ENCODE data around the gene PDE1C. TPM values are rescaled to one million over a fixed set of nuclear protein-coding genes. Genes with fewer than 3 reads are reported as not detected.

Gene PDE1C
- total RNA-seq (2014; rRNA removed; shearing (Covaris generic)) = 0.11 TPM in 1 of 2 replicates, not detected in the other

DNA sequence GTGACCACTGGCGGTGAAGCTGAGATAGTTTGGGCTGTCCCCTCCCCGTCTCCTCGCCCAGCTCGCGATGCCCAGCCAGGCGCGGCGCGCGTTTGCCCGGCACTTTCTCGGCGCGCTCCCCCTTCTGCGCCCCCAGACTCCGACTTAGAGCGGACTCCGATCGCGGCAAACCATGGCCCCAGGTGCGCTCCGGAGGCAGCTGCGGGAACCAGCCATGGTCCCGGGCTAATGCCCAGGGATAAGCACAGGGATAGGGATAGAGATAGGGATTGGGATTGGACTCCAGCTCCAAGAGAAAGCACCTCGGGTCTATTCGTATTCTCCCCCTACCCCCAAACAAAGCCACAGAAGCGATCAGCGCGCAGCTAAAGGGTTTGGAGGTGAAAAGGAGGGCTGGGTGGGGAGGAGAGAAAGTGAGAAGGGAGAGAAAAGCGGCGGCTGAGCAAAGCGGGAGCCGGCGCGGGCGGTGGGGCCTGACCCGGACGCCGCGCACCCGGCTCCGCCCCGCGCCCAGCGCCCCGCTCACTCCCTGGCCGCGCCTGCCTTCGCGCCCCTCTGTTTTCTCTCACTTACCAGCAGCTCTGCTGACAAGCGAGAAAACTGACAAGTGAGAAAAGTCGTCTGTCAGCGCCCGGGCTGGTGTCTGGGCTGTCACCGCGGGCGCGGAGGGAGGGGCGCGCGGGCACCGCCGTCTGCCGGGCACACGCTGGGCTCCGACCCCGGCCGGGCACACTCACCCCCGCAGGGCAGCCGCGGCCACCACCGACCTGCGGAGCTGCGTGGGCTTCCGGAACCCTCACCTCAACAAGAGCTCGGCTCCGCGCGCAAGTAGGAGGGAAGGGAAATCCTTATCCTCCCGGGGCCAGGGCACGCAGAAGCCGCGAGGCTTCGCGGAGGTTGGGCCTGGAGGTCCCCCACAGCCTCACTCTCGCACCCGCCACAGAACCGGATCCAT lies at the start of gene PDE1C:
PDE1C (minus strand) TSS at position 2 of the 955 bp plus-strand sequence.
- no peaks in the 10 kb centered on the region for H3K36me3 ChIP-seq
- H3K27me3 ChIP-seq (replicated peaks) = peaks cover 38% of the 10 kb centered on the region
- H3K4me1 ChIP-seq (replicated peaks) = peaks cover 6% of the 10 kb centered on the region
- no peaks in the 10 kb centered on the region for H3K9me3 ChIP-seq (replicated peaks)
- H3K27ac ChIP-seq = no peak within 1 kb of the TSS
- no peak for DNase-seq (ENCODE audit: low read depth in 1 of 2, low spot score in 2 of 2)
- peak within 1 kb of the TSS; percentile 38 for H3K4me3 ChIP-seq

DNA sequence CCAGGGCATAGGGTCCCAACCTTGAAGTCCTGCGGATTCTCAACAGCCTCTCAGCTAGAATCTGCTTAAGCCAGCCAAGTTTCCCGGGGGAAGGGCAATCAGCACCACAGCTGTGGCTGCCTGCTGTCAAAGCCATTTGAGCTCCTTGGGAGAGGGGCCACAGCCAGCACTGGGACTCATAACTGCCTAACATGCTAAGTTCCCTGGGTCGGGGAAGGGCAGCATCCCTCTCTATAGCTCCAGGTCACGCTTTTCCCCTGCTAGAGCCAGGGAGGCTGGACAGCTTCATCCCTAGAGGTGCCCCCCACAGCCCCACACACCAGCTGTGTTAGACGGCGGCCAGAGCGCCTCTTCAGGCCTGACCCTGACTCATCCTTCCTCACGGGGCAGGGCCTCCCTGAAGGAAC lies 49.6 kb upstream of the PDE1C start:
- H3K4me3 ChIP-seq = no peak overlapping the region

DNA sequence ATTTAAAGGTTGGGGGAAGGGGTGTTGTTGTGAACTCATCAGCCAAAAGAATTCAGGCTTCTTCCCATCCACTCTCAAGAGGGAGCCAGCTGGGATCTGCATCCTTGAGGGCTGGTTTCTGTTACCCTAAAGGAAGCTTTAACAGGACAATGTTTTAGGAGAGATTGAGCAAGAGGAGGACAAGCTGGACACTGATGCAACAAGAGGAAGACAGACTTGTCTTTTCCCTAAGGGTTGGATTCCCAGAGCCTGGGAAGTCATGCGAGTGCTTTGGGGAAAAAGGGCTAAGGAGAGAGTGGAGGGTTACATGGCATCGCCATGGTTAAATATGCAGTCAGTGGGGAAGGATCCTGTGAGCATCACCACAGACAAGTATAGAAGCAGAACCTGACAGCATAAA lies 47.6 kb upstream of the PDE1C start:
- Histone ChIP-seq H3K27me3 (replicated peaks) (no peaks in the 10 kb centered on the region), H3K4me3 (no peak overlapping the region), H3K4me1 (replicated peaks) (peaks cover 21% of the 10 kb centered on the region), H3K9me3 (replicated peaks) (no peaks in the 10 kb centered on the region; the same call in 1 of the 2 replicates), H3K27ac (no peak overlapping the region), H3K36me3 (no peaks in the 10 kb centered on the region)
- no peak for DNase-seq (ENCODE audit: low read depth in 1 of 2, low spot score in 2 of 2)

More for the DNA sequence above, 49.6 kb upstream of the PDE1C start:
- no peaks in the 10 kb centered on the region for H3K27me3 ChIP-seq (replicated peaks)
- H3K27ac ChIP-seq = no peak overlapping the region
- 0 out of 2 replicates have a peak, but pooled peaks cover 3% of the 10 kb centered on the region for H3K9me3 ChIP-seq (replicated peaks)
- DNase-seq (ENCODE audit: low read depth in 1 of 2, low spot score in 2 of 2) = no peak
- H3K4me1 ChIP-seq (replicated peaks) = peaks cover 21% of the 10 kb centered on the region
- H3K36me3 ChIP-seq = no peaks in the 10 kb centered on the region

DNA sequence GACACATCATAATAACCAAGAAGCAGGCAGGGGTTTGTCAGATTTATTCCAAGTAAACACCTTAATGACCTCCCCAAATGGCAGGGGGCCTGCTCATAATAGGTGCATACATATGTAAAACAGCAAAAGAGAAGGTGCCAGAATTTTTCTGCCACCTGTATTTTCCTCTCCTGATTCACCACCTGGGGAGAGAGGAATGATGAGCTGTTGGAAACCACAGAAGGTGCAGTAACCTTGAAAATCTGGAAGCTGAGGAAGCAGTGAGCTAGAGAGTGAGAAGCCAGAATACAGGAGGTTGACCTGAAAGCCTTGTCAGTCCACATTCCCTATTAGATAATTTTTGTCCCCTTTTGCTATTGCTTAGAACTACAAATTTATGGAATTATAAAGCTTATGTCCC lies 46.2 kb upstream of the PDE1C start:
- H3K4me3 ChIP-seq = no peak overlapping the region
- H3K36me3 ChIP-seq = no peaks in the 10 kb centered on the region
- peaks cover 21% of the 10 kb centered on the region for H3K4me1 ChIP-seq (replicated peaks)
- H3K27ac ChIP-seq = peak overlapping the region; percentile 73
- H3K9me3 ChIP-seq (replicated peaks) = peaks cover 6% of the 10 kb centered on the region; the same call in 1 of the 2 replicates
- H3K27me3 ChIP-seq (replicated peaks) = no peaks in the 10 kb centered on the region
- no peak for DNase-seq (ENCODE audit: low read depth in 1 of 2, low spot score in 2 of 2)

DNA sequence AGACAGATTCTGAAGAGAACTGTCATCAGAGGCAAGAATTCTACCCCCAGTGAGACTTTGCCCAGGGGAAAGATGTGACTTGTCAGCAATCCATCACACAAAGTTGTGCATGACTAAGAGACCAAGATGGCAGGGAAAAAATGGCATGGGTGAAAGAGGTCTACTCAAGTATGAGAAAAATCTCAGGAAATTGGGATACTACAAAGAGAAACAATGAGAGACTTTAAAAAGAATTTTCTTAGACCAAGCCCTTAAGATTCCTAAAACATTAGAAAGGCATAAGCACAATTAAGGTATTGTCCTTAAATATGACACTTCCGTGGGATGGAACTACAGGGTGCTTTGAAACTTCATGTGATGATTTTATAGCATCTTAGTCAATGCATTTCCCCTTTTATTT lies 45.6 kb upstream of the PDE1C start:
- Histone ChIP-seq H3K4me1 (replicated peaks) (peaks cover 21% of the 10 kb centered on the region), H3K36me3 (no peaks in the 10 kb centered on the region), H3K9me3 (replicated peaks) (peaks cover 10% of the 10 kb centered on the region; the same call in 1 of the 2 replicates), H3K27ac (peak overlapping the region; percentile 85), H3K4me3 (no peak overlapping the region), H3K27me3 (replicated peaks) (no peaks in the 10 kb centered on the region)
- peak; percentile 51 to 76 for DNase-seq (ENCODE audit: low read depth in 1 of 2, low spot score in 2 of 2)

DNA sequence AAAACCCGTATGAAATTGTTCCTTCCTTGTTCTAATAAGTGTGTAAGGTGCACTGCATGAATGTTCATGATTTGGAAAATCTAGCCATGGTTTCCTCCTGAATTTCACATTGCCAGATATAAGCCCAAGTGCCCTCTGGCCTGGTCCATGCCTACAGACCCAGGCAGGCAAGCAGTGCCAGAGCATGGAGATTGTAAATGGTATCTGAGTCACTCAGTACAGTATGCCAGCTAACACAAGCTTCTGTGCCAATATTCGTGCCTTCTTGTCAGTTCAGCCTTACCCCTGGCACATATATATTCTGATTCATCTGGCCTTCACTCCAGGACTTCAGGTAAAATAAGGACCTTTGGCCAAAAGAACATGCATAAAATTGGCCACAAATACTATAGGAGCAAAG lies 38.4 kb upstream of the PDE1C start:
- Histone ChIP-seq H3K4me1 (replicated peaks) (no peaks in the 10 kb centered on the region), H3K4me3 (no peak overlapping the region), H3K27ac (no peak overlapping the region), H3K36me3 (no peaks in the 10 kb centered on the region), H3K27me3 (replicated peaks) (no peaks in the 10 kb centered on the region), H3K9me3 (replicated peaks) (peaks cover 10% of the 10 kb centered on the region; the same call in 1 of the 2 replicates)
- DNase-seq (ENCODE audit: low read depth in 1 of 2, low spot score in 2 of 2) = no peak

DNA sequence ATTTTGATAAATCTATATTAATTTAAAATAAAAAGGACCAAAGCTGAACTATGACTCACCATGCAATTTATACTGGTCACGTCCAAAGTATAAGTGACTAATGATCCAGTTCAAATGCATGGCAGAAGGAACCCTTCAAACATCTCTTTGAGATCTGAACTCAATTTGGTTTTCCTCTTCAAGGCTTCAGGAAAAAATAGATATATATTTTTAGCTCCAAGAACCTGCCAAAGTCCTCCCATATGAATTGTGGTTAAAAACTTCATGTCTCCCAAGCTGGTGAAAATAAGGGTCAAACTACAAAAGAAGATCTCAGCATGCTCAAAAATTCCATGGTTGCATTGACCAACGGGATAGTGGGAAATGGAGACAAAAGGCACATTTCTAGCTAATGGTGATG lies 34.6 kb upstream of the PDE1C start:
- H3K4me1 ChIP-seq (replicated peaks) = peaks cover 12% of the 10 kb centered on the region
- H3K27ac ChIP-seq = no peak overlapping the region
- DNase-seq (ENCODE audit: low read depth in 1 of 2, low spot score in 2 of 2) = no peak
- no peak overlapping the region for H3K4me3 ChIP-seq
- no peaks in the 10 kb centered on the region for H3K27me3 ChIP-seq (replicated peaks)
- H3K9me3 ChIP-seq (replicated peaks) = no peaks in the 10 kb centered on the region; the same call in 1 of the 2 replicates
- H3K36me3 ChIP-seq = no peaks in the 10 kb centered on the region

DNA sequence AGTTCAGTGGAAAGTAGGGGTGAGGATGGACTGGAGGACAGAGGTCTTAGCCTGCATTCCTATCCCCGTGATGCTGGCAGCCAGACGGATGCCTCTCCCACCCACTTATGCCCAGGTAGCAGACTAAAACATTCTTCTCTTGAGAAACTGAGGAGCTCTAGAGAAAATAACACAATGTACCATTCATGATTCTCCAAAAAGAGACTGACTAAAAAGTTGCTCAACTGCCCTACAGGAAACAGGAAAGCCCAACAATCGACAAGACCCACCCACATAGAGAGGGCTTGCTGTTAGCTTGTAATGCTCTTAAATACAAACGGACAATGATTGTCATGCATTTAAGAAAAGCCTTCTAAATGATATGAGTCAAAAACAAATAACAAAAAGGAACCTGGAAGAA lies 33.2 kb upstream of the PDE1C start:
- no peaks in the 10 kb centered on the region for H3K27me3 ChIP-seq (replicated peaks)
- H3K36me3 ChIP-seq = no peaks in the 10 kb centered on the region
- DNase-seq (ENCODE audit: low read depth in 1 of 2, low spot score in 2 of 2) = no peak
- no peak overlapping the region for H3K4me3 ChIP-seq
- H3K27ac ChIP-seq = no peak overlapping the region
- no peaks in the 10 kb centered on the region; the same call in 1 of the 2 replicates for H3K9me3 ChIP-seq (replicated peaks)
- H3K4me1 ChIP-seq (replicated peaks) = peaks cover 12% of the 10 kb centered on the region

DNA sequence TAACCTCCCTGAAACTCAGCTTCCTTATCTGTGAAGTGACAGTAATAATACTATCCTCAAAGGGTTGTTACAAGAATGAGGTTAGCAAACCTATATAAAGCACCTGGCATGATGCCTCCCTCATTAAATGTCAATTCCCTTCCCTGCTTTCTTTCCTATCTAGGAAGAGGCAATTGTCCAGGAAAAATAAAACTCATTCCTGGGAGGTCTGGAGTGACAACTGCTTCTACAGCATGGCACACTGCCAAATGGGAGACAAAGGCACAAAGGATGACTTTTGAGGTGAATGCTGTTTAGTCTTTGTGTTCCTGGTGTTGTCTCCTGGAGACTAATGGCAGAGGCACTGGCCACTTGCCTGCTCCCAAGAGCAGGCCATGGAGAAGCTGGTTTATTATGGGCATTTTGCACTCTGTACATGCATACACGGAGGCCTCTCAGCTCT lies 32.2 kb upstream of the PDE1C start:
- Histone ChIP-seq H3K4me1 (replicated peaks) (peaks cover 12% of the 10 kb centered on the region), H3K36me3 (no peaks in the 10 kb centered on the region), H3K27ac (no peak overlapping the region), H3K27me3 (replicated peaks) (no peaks in the 10 kb centered on the region), H3K4me3 (no peak overlapping the region), H3K9me3 (replicated peaks) (no peaks in the 10 kb centered on the region; the same call in 1 of the 2 replicates)
- DNase-seq (ENCODE audit: low read depth in 1 of 2, low spot score in 2 of 2) = peak in 1 of 2 experiments; percentile 40

DNA sequence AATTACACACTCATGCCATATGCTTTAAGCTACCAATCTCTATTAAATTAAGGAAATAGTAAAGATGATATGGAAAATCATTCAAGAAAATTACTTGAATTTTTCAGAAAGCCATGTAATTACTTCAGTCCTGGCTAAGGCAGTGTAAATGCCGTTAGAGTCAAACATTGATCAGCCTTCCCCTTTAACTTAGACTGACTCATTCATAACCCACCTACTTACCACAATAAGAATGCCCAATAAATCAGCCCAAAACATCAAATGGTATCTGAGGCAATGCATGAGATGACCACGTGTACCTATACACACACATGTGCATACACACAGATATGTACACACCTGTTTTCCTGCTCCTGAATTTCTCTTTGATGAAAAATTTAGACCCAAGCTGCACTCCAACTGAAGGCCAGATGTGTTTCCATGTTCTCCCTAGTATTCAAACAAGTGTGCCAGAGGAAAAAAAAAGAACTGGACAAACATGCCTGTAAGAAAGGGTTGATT lies 30.2 kb upstream of the PDE1C start:
- Histone ChIP-seq H3K27ac (no peak overlapping the region), H3K9me3 (replicated peaks) (no peaks in the 10 kb centered on the region; the same call in 1 of the 2 replicates), H3K36me3 (no peaks in the 10 kb centered on the region), H3K4me3 (no peak overlapping the region), H3K4me1 (replicated peaks) (peaks cover 12% of the 10 kb centered on the region), H3K27me3 (replicated peaks) (no peaks in the 10 kb centered on the region)
- DNase-seq (ENCODE audit: low read depth in 1 of 2, low spot score in 2 of 2) = no peak

DNA sequence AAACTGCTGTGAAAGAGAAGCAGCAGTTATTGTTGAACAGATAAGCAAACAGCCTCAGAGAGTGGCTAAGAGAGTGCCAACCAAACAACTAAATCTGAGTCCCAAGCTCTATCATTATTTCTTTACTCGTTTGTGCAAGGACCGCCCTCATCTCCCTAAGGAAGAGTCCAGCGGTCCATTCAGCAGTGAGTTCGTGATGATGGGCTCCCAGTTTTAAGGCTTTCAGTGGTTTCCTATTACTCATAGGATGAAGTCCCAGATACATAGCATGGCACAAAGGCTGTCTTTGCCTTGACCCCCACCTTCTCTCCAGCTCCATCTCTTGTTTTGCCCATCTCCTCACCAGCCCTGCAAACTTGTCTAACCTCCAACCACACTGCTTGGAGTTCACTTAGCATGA lies 24.3 kb upstream of the PDE1C start:
- Histone ChIP-seq H3K27ac (no peak overlapping the region), H3K9me3 (replicated peaks) (no peaks in the 10 kb centered on the region), H3K36me3 (no peaks in the 10 kb centered on the region), H3K4me1 (replicated peaks) (no peaks in the 10 kb centered on the region), H3K4me3 (no peak overlapping the region), H3K27me3 (replicated peaks) (no peaks in the 10 kb centered on the region)
- DNase-seq (ENCODE audit: low read depth in 1 of 2, low spot score in 2 of 2) = no peak

DNA sequence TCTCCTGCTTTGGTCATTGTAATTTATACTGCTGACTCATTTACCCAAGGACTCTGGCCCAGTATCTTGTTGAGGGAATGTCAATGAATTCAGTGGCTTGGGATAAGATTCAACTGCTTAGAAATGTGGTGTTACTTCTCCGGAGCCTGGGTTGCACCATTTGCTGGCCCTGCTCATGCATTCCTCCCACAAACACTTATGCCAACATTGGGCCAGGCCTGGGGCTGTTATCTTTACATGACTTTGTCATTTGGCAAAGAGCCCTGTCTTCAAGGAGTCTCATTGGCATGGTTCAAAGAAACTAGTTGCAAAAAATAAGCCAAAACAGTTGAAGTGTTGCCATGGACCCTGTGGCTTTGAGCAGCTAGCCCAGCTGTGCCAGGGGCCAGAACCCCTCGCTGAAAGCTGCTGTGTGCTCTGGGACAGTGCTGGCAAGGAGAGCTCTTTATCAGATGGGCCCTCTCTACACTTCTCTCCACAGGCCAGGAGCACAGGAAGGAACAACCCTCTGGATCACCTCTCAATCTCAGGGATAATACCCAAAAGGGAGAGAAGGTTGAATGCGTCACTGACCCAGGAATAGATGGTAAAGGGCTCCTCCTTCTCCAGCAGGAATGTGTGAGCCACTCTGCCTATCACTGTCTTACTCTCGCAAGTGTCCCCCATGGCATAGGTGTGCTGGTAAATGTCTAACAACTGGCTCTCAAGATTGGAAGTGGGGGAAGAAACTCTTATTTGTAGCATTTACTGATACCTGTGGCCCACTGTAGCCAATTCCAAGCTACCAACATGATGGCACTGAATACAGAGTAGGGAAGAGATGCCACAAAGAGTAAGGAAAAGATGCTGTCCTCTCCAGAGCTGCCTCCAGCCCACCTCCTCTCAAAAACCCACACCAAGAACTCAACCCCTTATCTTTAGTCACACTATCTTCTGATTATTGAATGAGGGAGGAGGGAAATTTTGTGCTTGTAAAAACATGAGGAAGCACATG lies 23.5 kb upstream of the PDE1C start:
- DNase-seq (ENCODE audit: low read depth in 1 of 2, low spot score in 2 of 2) = no peak
- no peak overlapping the region for H3K27ac ChIP-seq
- no peak overlapping the region for H3K4me3 ChIP-seq

DNA sequence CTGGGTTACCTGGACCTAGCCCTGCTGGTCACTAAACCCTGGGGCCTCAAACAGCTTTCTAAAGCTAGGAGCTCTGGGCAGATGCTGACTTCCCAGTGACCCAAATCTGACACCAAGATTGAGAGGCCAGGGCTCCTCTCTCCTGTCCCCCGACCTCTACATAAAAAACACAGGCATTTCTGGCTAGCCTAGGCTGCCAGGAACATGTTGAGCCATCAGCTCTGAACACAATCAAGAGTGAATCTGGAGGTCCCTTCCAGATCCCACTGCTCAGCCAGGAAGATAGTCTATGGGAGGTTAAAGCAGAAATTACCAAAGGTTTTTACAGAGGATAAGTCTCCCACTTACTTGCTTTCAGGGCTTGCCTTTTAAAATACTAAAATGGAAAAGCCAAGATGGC lies 22.1 kb upstream of the PDE1C start:
- Histone ChIP-seq H3K4me3 (no peak overlapping the region), H3K36me3 (no peaks in the 10 kb centered on the region), H3K27ac (no peak overlapping the region), H3K4me1 (replicated peaks) (no peaks in the 10 kb centered on the region), H3K9me3 (replicated peaks) (no peaks in the 10 kb centered on the region), H3K27me3 (replicated peaks) (no peaks in the 10 kb centered on the region)
- no peak for DNase-seq (ENCODE audit: low read depth in 1 of 2, low spot score in 2 of 2)

More for the DNA sequence above, 23.5 kb upstream of the PDE1C start:
- no peaks in the 10 kb centered on the region for H3K36me3 ChIP-seq
- no peaks in the 10 kb centered on the region for H3K4me1 ChIP-seq (replicated peaks)
- no peaks in the 10 kb centered on the region for H3K9me3 ChIP-seq (replicated peaks)
- no peaks in the 10 kb centered on the region for H3K27me3 ChIP-seq (replicated peaks)
